GM21423 (cell line): ENCODE measurements around the gene SF1.

Source experiments
- ATAC-seq: cut with Tn5 transposase; IDR thresholded peaks from one replicate; pipeline ENCODE4 v1.9.1; 2021; ENCODE audit warnings: mild to moderate bottlenecking, moderate library complexity; ENCODE audit not compliant: unreplicated experiment

SF1 gene

DNA sequence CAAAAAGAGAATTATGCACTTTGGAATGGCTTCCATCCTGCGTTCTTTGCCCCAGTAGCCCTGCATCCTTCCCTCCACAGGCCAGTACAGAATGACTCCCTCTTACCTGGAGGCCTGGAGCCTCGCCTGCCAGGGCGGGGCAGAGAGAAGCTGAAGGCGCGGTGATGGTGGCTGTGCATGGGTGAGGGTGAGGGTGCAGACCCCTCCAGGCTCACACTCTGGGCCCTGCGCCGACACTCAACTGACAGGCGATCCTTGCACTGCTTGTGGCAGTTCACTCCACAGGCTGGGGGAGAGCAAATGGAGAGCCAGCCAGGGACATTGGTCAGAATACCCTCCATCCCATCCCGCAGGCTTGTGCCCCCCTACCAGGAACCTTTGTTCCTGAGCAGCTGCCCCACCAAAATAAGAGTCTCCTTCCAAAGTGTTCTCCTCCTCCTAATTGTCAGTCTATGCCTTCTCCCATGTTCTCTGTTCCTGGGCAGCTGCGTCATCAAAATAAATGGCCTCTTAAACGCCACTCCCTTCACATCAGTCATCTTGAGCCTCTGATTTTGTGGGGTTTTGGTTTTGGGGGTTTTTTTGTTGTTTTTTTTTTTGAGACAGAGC is 49.5 kb downstream of the SF1 start:
- ATAC-seq: no peak

DNA sequence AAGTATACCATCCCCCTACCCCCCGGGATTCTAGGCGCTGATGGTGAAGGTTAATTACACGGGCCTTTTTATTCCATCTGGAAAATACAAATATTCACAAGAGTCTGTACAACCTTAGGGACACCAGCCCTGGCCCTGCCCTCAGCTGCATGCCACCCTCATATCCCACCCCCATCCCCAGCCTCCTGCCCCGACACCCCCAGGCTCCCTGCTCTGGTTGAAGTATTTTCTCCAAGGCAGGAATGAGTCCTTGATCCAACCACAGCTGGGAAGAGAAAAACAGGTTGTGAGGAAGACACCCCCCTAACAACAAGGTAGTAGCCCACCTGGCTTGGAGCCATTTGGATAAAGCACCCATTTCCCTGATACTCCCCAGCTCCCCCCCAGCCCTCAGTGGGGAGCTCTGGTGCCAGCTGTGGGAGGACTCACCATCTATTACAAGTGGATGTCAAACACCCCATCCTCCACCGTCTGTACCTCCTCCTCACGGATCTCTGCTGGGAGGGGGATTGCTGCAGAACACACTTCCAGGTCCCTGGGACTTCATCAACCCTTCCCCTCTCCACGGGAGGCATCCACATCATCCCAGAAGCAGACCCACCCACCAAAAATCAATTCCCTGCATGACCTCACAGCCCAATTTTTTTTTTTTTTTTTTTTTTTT is 51.3 kb downstream of the SF1 start:
- ATAC-seq: no peak

DNA sequence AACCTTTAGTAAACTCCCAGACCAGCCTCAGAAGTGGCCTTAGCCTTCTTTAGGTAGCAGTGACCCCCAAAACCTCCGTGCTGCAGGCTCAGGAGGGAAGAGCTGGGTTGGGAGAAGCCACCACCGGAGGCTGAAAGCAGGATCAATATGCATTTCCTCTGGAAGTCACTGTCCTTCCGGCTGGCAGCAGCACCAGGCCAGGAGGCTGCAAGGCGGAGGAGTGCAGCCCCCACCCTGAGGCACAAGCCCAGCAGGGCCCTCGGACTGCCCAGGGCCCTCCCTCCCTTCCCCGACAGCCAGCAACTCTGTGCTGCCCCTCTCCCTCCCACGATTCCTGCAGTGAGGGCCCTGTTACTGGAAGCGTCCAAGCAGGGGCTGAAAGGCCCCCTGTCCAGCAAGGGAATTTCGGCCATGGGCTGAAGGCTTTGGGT is 52.1 kb downstream of the SF1 start:
- ATAC-seq: no peak

GRCh38 chr11:64724863-64725532 is 53.3 kb downstream of the SF1 start:
- ATAC-seq: no peak

DNA sequence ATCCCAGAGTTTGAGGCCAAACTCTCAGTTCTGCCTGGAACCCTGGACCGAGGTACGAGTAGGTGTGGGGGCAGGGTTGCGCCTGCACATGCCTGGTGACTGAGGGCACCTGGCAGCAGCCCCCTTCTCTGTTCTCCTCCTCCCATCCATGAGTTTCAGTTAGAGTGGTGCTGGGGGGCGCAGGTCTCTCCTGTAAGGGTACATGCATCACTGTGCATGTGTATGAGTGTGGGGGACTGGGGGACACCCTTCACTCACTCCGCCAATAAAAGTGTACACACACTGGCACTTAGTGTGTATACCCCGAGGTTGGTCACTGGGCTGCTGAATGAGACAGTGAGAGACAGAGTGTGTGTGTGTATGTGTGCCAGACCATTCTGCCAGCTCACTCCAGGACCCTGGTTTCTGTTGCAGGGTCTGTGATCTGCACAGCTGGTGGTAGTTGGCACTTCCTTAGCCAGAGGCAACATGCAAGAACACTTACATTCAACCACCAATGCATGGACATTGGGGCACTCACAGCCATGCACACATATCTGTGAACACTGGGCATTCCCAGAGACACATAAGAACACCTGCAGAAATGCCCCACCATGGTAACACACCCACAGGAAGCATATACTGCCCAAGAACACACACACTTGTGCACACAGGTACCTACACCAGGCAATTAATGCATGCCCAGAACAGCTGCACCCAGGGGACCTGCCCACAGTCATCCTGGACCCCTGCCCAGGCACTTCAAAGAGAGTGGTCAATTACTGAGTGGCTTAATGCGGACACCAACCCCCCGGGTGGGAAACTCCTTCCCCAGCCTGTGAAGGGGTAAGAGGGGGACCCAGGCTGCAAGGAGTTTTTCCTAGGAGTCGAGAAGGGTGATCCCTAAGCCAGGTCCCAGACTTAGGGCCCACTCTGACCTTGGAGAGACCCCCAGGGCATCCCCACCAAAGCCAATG is 54.2 kb downstream of the SF1 start:
- ATAC-seq: no peak

DNA sequence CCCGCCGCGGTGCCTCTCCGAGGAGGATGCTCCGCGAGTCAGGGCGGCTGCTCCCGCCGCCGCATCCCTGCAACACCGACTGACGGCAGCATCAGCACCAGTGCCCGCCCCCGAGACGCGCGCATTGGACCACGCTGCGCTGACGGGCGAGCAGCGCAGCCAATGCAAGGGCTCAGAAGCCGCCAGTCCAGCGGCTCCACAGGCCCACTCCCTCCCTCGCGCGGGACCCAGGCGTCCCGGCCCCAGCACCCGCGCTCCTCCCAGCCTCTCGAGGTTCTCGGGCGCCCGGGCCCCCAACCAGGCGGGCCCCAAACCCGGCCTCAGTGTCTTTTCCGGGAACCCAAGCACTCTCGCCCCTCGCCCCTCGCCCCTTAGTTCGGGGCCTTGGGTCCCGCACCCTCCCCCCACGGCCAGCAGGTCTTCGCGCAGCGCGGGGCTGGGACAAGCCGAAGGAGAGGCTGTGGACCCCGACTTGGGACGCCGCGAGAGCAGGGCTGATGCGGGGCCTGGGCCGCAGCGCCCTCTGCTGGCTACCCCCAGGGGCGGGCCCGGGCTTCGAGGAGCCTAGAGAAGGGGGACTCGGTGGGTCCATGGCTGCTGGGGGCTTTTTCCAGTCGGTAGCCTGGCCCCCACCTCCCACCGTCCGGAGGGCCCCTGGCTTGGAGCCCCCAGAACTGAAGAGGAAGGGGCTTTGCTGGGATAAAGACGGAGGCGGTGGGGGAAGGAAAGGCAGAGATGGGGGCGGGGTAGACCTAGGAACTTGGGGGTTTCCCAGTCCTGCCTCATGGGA is 55.0 kb downstream of the SF1 start, which contains the start of gene NRXN2:
NRXN2 (minus strand) TSS at position 81 of the 790 bp plus-strand sequence. CDS start 9,498 bp downstream, outside the sequence.
- ATAC-seq: peak; percentile 78

DNA sequence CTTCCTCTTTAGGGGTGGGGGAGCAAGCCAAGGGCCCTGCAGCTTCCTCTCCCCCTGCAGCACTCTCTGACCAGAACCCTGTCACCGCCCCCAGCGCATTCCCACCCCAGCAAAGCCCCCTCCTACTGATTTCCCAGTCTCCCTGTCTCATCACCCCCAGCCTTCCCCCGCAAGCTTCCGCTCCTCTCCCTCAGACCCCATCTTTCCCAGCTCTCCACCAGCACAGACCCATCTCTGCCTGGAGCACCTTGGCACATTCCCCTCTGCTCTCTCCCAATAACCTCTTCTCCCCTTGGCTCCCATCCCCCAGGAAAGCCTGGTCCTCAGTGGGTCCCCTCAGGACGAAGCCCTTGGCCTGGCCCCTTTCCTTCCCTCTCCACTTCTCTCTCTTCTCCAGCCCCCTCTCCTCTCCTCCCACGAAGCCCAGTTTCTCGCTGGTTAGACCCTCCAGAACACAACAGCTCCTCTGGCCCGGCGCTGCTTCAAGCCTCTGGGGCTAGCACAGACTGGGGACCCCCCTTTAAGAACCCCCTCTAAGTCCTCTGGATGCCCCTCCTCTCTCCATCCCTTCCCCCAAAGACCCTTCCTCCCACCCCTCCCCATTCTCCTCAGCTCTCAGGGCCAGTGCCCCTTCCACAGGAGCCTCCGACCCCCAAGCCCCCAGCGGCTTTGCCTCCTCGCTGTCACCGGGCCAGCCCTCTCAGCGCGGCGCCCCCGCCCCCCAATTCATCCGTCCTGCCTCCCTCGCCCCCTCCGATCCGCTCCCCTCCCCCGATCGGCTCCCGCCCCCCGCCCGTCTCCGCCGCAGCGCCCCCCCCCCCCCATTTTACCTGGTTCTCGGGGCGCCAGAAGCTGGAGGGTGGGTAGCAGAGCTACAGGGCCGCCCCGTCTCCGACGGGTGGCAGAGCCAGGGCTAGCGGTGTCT is 55.9 kb downstream of the SF1 start:
- ATAC-seq: no peak

DNA sequence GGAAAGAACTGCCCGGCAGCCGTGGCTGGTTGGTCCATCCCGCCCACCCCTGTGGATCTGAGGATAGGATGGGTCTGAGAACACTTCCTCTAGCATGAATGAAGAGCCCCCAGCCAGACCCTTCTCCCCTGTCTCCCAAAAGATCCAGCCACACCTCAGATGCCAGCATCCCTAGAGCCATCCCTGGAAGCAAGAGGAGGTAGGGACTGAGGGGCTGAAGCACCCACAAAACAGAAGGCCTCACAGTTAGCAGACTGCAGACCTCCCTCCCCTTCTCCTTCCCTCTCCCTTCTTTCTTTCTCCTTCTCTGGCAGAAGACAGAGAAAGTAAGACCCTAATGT is 57.0 kb downstream of the SF1 start:
- no peak for ATAC-seq

GRCh38 chr11:64720640-64721358 is 57.5 kb downstream of the SF1 start:
- ATAC-seq: no peak

- no peak for ATAC-seq
These were observed 58.2 kb downstream of the SF1 start for GRCh38 chr11:64720167-64720566.

- ATAC-seq: no peak
These were observed 58.9 kb downstream of the SF1 start for GRCh38 chr11:64719406-64719805.

- ATAC-seq: no peak
These were observed 59.6 kb downstream of the SF1 start for GRCh38 chr11:64718780-64719124.

DNA sequence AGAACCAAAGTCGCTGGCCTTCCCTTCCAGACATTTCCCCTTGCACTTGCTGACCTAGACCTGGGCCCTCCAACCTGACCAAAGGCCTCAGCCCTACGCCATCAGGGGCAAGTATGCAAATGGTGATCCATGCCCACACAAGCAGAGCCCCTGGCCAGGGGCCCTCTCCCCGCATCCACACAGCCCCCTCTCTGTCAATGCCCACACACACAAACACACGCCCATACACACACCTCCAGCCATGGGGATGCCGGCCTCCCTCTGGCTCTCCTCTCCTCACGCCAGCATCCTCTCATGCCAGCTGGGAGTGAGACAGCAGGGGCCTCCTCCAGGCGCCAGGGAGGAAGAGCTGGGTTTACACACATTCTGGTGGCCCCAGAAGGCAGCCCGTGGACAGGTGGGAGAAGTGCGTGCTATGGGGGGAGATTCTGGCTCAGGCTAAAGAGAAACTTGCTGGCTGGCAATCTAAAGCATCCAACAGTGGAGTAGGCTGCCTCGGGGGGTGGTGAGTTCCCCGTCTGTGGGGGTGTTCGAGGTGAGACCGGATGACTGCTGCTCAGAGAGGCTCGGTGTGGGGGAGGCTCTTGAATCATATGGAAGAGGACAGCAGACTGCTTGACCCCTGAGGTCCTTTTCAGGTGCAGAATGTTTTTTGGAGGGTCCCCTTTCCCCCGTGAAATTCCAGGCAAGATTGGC is 60.1 kb downstream of the SF1 start:
- ATAC-seq: no peak

GRCh38 chr11:64717268-64717578 is 61.1 kb downstream of the SF1 start:
- ATAC-seq: no peak

GRCh38 chr11:64716473-64717267 is 61.7 kb downstream of the SF1 start:
- ATAC-seq: no peak

DNA sequence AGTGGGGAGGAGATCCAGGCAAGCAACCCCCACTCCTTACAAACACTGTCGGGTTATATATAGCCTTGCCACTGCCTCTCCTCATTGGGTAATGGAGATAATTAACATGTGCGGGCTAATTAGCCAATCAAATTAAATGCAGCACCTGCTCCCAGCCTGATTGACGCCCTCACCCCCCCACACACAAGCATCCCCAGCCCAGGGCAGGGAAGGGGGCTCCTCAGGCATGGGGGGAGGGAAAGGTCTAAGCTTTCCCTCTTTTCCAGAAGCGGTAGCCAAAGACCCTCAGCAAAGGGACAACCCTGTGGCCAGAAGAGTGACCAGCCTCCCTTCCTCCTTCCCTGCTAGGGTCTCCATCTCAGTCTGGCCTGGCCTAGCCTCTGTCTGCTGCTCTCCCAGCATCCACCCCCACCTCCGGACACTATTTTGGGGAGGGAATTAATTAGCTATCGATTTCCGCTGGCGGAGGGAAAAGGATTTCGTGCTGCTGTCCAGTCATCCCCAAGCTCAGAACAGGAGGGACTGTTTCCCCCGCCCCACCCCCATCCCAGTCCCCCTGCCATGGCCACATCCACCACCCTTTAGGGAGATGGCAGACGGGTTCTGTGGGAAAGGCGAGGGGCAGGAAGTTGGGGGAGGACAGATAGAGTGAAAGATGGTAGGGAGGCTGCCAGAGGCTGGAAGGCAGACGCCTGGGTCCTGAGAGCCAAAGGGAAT is 62.4 kb downstream of the SF1 start:
- no peak for ATAC-seq

DNA sequence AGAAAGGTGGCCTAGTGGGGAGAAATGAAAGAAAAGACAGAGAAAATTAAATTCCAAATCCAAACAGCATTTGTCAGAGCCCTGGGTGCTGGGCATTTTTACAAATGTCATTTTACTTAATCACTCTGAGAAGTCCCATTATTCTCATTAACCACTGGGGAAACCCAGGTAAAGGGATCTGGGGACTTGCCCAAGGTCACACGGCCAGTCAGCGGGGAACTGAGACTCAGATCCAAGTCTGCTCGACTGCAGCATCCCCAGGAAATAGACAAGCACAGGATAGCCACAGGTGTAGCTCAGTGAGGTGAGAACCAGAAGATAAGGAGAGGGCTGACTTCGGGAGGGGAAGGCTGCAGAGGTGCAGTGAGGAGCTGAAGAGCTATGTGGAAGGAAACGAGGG is 63.2 kb downstream of the SF1 start:
- ATAC-seq: no peak
